PC-3 (cell line): ENCODE results near the gene SLC12A5. TPM values are rescaled to one million over a fixed set of nuclear protein-coding genes. Genes with fewer than 3 reads are reported as not detected.

Source experiments
- ATAC-seq: fragments of 200-7000 bp; cut with Tn5 transposase; 2 replicates; pipeline ENCODE4 v1.9.1; 2020; ENCODE audit warnings: mild to moderate bottlenecking, moderate library complexity
- BruUV-seq: library from RNA; stranded (reverse); fragments of 400-500 nt; replicated peaks from 2 replicates; lab custom pipeline; 2021; lab: Mats Ljungman, UMichigan
- CTCF ChIA-PET: fragments of 300-600 bp; sonication (Branson Sonifier 250); formaldehyde crosslinking; loops from one replicate; lab custom pipeline; 2022; ENCODE audit warnings: antibody characterized with exemption; lab: Charles Lee
- POLR2A ChIA-PET: fragments of 300-600 bp; sonication (Branson Sonifier 250); formaldehyde crosslinking; loops from one replicate; lab custom pipeline; 2022; ENCODE audit warnings: antibody characterized with exemption; ENCODE audit not compliant: unreplicated experiment; lab: Charles Lee
- DNase-seq: peaks from one replicate; pipeline ENCODE4 v3.0.0-alpha.2; 2015
- H2AFZ ChIP-seq: fragments of 300-600 bp; sonication (generic); 2 replicates; pipeline ENCODE4 v1.6.0; 2016; ENCODE audit warnings: antibody characterized with exemption, low read length
- H3F3A ChIP-seq: fragments of 300-600 bp; sonication (generic); one replicate; pipeline ENCODE4 v1.6.0; 2017; ENCODE audit warnings: antibody characterized with exemption, low read length, control low read depth, mild to moderate bottlenecking; ENCODE audit not compliant: unreplicated experiment
- H3K27ac ChIP-seq: fragments of 300-600 bp; sonication (generic); 2 replicates; pipeline ENCODE4 v1.5.1; 2016; ENCODE audit warnings: mild to moderate bottlenecking, low read length
- H3K27me3 ChIP-seq: fragments of 300-600 bp; sonication (generic); 2 replicates; pipeline ENCODE4 v1.6.1; 2016; ENCODE audit warnings: low read length, mixed read lengths
- H3K36me3 ChIP-seq: fragments of 300-600 bp; sonication (generic); 2 replicates; pipeline ENCODE4 v1.6.1; 2016; ENCODE audit warnings: low read depth, mixed run types, low read length, mixed read lengths
- H3K4me1 ChIP-seq: fragments of 300-600 bp; sonication (generic); 2 replicates; pipeline ENCODE4 v1.5.1; 2016; ENCODE audit warnings: low read length; ENCODE audit not compliant: insufficient read depth
- H3K4me2 ChIP-seq: fragments of 300-600 bp; sonication (generic); 2 replicates; pipeline ENCODE4 v1.6.0; 2016; ENCODE audit warnings: low read length
- H3K4me3 ChIP-seq: fragments of 300-600 bp; sonication (generic); 2 replicates; pipeline ENCODE4 v1.5.1; 2016; ENCODE audit warnings: mild to moderate bottlenecking, low read length, mixed read lengths
- H3K79me2 ChIP-seq: fragments of 300-600 bp; sonication (generic); 2 replicates; pipeline ENCODE4 v1.6.1; 2017; ENCODE audit warnings: low read length, mixed read lengths
- H3K9ac ChIP-seq: fragments of 300-600 bp; sonication (generic); 2 replicates; pipeline ENCODE4 v1.6.0; 2016; ENCODE audit warnings: mild to moderate bottlenecking, low read length
- H3K9me2 ChIP-seq: fragments of 300-600 bp; sonication (generic); replicated peaks from 2 replicates; pipeline ENCODE4 v1.6.1; 2016; ENCODE audit warnings: mixed run types, low read length, mixed read lengths
- H3K9me3 ChIP-seq: fragments of 300-600 bp; sonication (generic); 2 replicates; pipeline ENCODE4 v1.6.1; 2016; ENCODE audit warnings: low read length, mixed read lengths
- H4K20me1 ChIP-seq: fragments of 300-600 bp; sonication (generic); 2 replicates; pipeline ENCODE4 v1.6.1; 2016; ENCODE audit warnings: low read length, mixed read lengths
- CTCF ChIP-seq: fragments of 300-600 bp; sonication (generic); conservative IDR thresholded peaks from 2 replicates; pipeline ENCODE4 v1.5.1; 2017; ENCODE audit warnings: antibody characterized with exemption, low read depth, mild to moderate bottlenecking, low read length
- EZH2 ChIP-seq: fragments of 300-600 bp; sonication (generic); IDR thresholded peaks from one replicate; pipeline ENCODE4 v1.6.1; 2017; ENCODE audit warnings: antibody characterized with exemption, mild to moderate bottlenecking, low read length; ENCODE audit not compliant: unreplicated experiment
- EZH2phosphoT487 ChIP-seq: fragments of 300-600 bp; sonication (generic); IDR thresholded peaks from 2 replicates; pipeline ENCODE4 v1.6.1; 2018; ENCODE audit warnings: mild to moderate bottlenecking, antibody characterized with exemption, low read length, borderline replicate concordance
- intact Hi-C: fragments of 100-400 bp; cut with micrococcal nuclease; formaldehyde crosslinking; loops from 2 replicates; pipeline ENCODE4 v1.9.0; 2023
- total RNA-seq: library from RNA; depleted of rRNA; stranded (reverse); fragments of >200 nt; gene quantifications from 2 replicates; pipeline ENCODE4 v1.2.3, GENCODE V29; 2014

Gene SLC12A5
- total RNA-seq, 1 experiment from 2014 or later = 2.4 TPM

- TF ChIP-seq EZH2phosphoT487 (no peak), CTCF (no peak), EZH2 (no peak)
- H2AFZ ChIP-seq = peak overlapping the region; percentile 57; the same call in 1 of the 2 replicates
- H3K27me3 ChIP-seq = peaks cover 12% of the 10 kb centered on the region; the same call in 1 of the 2 replicates
- H3F3A ChIP-seq = no peaks in the 10 kb centered on the region
- no peaks in the 10 kb centered on the region for H3K9me2 ChIP-seq
- no peaks in the 10 kb centered on the region for H3K9me3 ChIP-seq
- DNase-seq (no peak), ATAC-seq (no peak)
- no peaks in the 10 kb centered on the region for H4K20me1 ChIP-seq
- H3K27ac ChIP-seq = no peak overlapping the region
- peaks cover 6% of the 10 kb centered on the region; the same call in 1 of the 2 replicates for H3K4me1 ChIP-seq
- no peak overlapping the region for H3K9ac ChIP-seq
- no peaks in the 10 kb centered on the region for H3K79me2 ChIP-seq
- H3K36me3 ChIP-seq = no peaks in the 10 kb centered on the region
- POLR2A ChIA-PET = no interaction called here
- H3K4me2 ChIP-seq = peak overlapping the region; percentile 57
- H3K4me3 ChIP-seq = peak overlapping the region; percentile 37; the same call in 1 of the 2 replicates
- BruUV-seq = no TSS peak
- CTCF ChIA-PET = no interaction called here
- intact Hi-C loops = no loop called here
These were observed 18.3 kb upstream of the SLC12A5 start for GRCh38 chr20:46010491-46011391.

- no peak for ATAC-seq
- TF ChIP-seq CTCF = peak; percentile 78
- TF ChIP-seq EZH2phosphoT487 = no peak
- TF ChIP-seq EZH2 = no peak
These were observed 17.2 kb upstream of the SLC12A5 start for GRCh38 chr20:46011631-46012482.

More at GRCh38 chr20:46011631-46012482, 17.2 kb upstream of the SLC12A5 start:
- H3K9ac ChIP-seq = no peak overlapping the region
- DNase-seq = peak; percentile 55
- H3K79me2 ChIP-seq = no peaks in the 10 kb centered on the region
- no peaks in the 10 kb centered on the region for H3K9me2 ChIP-seq
- H3K9me3 ChIP-seq = no peaks in the 10 kb centered on the region
- no TSS peak for BruUV-seq
- intact Hi-C loops = no loop called here
- CTCF ChIA-PET = interaction anchor here (1.8 kb wide), 1 partner anchor 25 kb away, joined by 6 read pairs; no protein-coding TSS in a partner anchor
- no peak overlapping the region for H3K4me2 ChIP-seq
- H4K20me1 ChIP-seq = no peaks in the 10 kb centered on the region
- no peaks in the 10 kb centered on the region for H3K36me3 ChIP-seq
- no peak overlapping the region for H3K27ac ChIP-seq
- peaks cover 12% of the 10 kb centered on the region; the same call in 1 of the 2 replicates for H3K27me3 ChIP-seq
- H3F3A ChIP-seq = no peaks in the 10 kb centered on the region
- POLR2A ChIA-PET = no interaction called here
- H3K4me1 ChIP-seq = peaks cover 6% of the 10 kb centered on the region; the same call in 1 of the 2 replicates
- no peak overlapping the region for H2AFZ ChIP-seq
- no peak overlapping the region for H3K4me3 ChIP-seq
